Neural crest cell (in vitro differentiated cells): ENCODE measurements around the gene RNF130. TPM values are rescaled to one million over a fixed set of nuclear protein-coding genes. Genes with fewer than 3 reads are reported as not detected.
"Not testable (repeated sequence)": the region's sequence is repeated elsewhere in the genome, so short reads cannot be mapped to it uniquely, and the experiment has no call there.

Experiments
- DNase-seq: peaks from one replicate; pipeline ENCODE4 v3.0.0; 2021; ENCODE audit warnings: low read depth, mixed read lengths, low spot score
- H3K27ac Mint-ChIP-seq: one replicate; pipeline ENCODE4 v1.8.0; 2021; ENCODE audit warnings: mild to moderate bottlenecking, mixed read lengths; ENCODE audit not compliant: unreplicated experiment
- H3K27me3 Mint-ChIP-seq: 2 replicates; pipeline ENCODE4 v1.8.0; 2021; ENCODE audit warnings: low read depth, mild to moderate bottlenecking, mixed read lengths
- H3K36me3 Mint-ChIP-seq: 2 replicates; pipeline ENCODE4 v1.8.0; 2021; ENCODE audit warnings: low read depth, mild to moderate bottlenecking, mixed read lengths
- H3K4me1 Mint-ChIP-seq: 2 replicates; pipeline ENCODE4 v1.8.0; 2021; ENCODE audit warnings: mixed read lengths
- H3K4me3 Mint-ChIP-seq: one replicate; pipeline ENCODE4 v1.8.0; 2021; ENCODE audit warnings: mild to moderate bottlenecking, mixed read lengths
- H3K9me3 Mint-ChIP-seq: 2 replicates; pipeline ENCODE4 v1.8.0; 2021; ENCODE audit warnings: mixed read lengths
- total RNA-seq: library from RNA; stranded (reverse); gene quantifications from 2 replicates; pipeline ENCODE4 v1.2.1, GENCODE V29; 2021
- TF ChIP-seq, protein P1 (sequence below): fragments of 200-600 bp; sonication (generic); conservative IDR thresholded peaks from 2 replicates; pipeline ENCODE4 v1.5.0; 2021; ENCODE audit warnings: antibody characterized with exemption, mild to moderate bottlenecking

The RNF130 gene
- total RNA-seq, 1 donor from 2014 or later: 113 TPM

DNA sequence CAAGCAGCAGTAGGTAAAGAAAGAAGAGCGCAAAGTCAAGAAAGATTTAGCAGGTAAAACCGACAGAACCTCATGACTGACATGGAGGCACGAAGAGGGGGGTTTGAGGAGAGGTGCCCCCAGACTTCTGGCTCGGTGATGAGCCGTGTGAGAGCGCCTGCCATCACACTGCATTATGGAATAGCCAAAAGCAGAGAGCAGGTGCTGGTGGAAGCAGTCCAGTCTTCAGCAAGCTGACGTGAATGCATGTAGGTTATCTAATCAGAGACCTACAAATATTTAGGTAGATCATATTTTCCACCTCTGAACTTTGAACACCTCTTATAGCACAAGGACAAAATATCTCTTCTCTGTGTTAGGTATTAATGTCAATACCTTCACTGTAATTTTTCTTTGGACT is 68.4 kb downstream of the RNF130 start:
- H3K4me1 Mint-ChIP-seq: peaks cover 39% of the 10 kb centered on the region
- H3K36me3 Mint-ChIP-seq: peaks cover 28% of the 10 kb centered on the region
- H3K27ac Mint-ChIP-seq: no peak overlapping the region
- DNase-seq: no peak
- TF ChIP-seq, protein P1, sequence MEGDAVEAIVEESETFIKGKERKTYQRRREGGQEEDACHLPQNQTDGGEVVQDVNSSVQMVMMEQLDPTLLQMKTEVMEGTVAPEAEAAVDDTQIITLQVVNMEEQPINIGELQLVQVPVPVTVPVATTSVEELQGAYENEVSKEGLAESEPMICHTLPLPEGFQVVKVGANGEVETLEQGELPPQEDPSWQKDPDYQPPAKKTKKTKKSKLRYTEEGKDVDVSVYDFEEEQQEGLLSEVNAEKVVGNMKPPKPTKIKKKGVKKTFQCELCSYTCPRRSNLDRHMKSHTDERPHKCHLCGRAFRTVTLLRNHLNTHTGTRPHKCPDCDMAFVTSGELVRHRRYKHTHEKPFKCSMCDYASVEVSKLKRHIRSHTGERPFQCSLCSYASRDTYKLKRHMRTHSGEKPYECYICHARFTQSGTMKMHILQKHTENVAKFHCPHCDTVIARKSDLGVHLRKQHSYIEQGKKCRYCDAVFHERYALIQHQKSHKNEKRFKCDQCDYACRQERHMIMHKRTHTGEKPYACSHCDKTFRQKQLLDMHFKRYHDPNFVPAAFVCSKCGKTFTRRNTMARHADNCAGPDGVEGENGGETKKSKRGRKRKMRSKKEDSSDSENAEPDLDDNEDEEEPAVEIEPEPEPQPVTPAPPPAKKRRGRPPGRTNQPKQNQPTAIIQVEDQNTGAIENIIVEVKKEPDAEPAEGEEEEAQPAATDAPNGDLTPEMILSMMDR: no peak
- no peaks in the 10 kb centered on the region for H3K27me3 Mint-ChIP-seq
- no peak overlapping the region for H3K4me3 Mint-ChIP-seq
- H3K9me3 Mint-ChIP-seq: peaks cover 4% of the 10 kb centered on the region

DNA sequence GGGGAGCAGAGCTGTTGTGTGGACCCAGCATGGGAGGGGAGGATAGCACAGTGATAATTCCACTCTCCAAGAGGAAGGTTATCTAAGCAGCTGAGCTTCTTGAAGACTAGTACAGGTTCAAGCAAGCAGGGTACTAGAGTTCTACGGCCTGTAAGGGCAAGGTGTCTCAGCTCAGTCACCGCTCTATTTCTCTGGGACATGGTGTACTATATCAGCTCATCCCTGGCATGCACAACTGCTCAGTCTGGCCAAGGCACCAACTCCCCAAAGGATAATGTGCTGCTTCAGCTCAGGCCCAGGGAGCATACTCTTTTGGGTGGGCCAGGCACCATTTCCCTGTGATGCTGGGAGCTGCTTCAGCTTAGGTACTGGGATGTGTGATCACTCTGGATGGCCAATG is 69.8 kb downstream of the RNF130 start:
- H3K9me3 Mint-ChIP-seq: peaks cover 6% of the 10 kb centered on the region
- no peaks in the 10 kb centered on the region for H3K27me3 Mint-ChIP-seq
- H3K27ac Mint-ChIP-seq: no peak overlapping the region
- H3K4me1 Mint-ChIP-seq: peaks cover 26% of the 10 kb centered on the region
- peaks cover 35% of the 10 kb centered on the region for H3K36me3 Mint-ChIP-seq
- no peak overlapping the region for H3K4me3 Mint-ChIP-seq
- DNase-seq: no peak
- TF ChIP-seq, protein P1: no peak

DNA sequence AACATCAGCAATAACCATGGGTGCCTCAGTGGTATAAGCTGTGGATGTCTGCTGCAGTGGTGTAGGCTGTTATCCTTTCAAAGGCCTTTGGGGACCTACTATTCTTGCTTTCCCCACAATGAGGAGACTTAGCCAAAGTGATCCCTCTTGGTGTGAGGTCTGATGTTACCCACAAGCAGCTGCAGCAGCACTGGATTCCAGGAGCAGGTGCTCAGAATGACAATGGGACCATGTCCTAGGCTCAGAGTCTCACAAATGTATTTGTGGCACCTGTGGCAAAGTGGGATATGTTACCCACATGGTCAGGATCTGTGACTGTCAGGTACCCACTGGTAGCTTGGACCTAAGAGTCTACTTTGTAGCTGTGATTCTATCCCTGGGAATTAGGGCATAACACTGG is 70.4 kb downstream of the RNF130 start:
- Mint-ChIP-seq H3K9me3 (peaks cover 10% of the 10 kb centered on the region), H3K36me3 (peaks cover 41% of the 10 kb centered on the region), H3K27ac (peak overlapping the region; percentile 45), H3K4me3 (no peak overlapping the region), H3K27me3 (no peaks in the 10 kb centered on the region), H3K4me1 (peaks cover 20% of the 10 kb centered on the region)
- TF ChIP-seq, protein P1: no peak
- DNase-seq: no peak

DNA sequence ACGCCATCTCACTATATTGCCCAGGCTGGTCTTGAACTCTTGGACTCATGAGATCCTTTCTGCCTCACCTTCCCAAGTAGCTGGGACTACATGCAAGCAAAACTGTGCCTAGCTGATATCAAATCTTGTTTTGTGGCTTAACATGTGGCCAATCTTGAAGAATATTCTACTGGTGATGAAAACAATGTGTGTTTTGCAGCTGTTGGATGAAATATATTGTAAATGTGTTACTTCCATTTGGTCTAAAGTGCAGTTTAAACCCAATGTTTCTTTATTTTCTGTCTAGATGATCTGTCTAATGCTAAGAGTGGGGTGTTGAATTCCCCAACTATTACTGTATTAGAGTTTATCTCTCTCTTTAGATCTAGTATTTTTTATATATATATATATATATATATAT is 73.1 kb downstream of the RNF130 start:
- Mint-ChIP-seq H3K36me3 (peaks cover 68% of the 10 kb centered on the region), H3K9me3 (peaks cover 24% of the 10 kb centered on the region), H3K4me1 (no peaks in the 10 kb centered on the region), H3K27ac (no peak overlapping the region), H3K27me3 (no peaks in the 10 kb centered on the region), H3K4me3 (no peak overlapping the region)
- TF ChIP-seq, protein P1: no peak
- no peak for DNase-seq

DNA sequence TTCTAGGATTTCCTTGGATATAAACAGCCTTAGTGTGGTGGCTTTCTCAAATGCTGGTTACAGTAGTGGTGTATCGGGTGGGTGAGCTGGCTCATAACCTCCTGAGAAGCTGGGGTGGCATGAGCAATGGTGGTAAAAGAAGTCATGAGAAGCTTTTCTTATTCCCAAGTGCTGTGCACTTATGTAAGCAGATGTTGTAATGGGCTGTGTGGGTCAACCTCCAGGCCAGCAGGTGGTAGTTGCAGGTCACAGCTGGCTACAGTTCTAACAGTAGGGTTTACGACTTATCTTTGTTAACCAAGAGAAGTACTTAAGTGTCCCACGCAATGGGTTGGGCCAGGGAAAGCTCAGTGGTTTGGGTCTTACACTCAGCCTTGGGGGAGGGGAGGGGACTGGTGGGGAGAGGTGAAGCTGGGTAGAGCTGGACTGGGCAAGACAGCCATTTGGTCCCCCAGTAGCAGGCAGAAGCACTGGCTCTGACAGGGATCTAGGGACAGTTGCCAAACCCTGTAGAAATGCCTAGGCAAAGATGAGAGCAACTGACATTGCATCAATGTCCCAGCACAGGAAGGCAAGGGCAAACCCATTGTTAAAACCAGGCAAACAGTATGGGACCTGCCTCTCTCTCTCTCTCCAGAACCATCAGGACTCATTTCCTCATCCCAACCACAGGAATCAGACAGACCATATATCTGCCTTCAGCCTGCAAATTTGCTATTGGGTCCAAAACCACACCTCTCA is 76.8 kb downstream of the RNF130 start:
- peak overlapping the region; percentile 19 for H3K27ac Mint-ChIP-seq
- DNase-seq: no peak
- H3K9me3 Mint-ChIP-seq: peaks cover 33% of the 10 kb centered on the region
- H3K4me1 Mint-ChIP-seq: no peaks in the 10 kb centered on the region
- no peaks in the 10 kb centered on the region for H3K27me3 Mint-ChIP-seq
- TF ChIP-seq, protein P1: no peak
- H3K36me3 Mint-ChIP-seq: peaks cover 74% of the 10 kb centered on the region
- H3K4me3 Mint-ChIP-seq: peak overlapping the region; percentile 27

DNA sequence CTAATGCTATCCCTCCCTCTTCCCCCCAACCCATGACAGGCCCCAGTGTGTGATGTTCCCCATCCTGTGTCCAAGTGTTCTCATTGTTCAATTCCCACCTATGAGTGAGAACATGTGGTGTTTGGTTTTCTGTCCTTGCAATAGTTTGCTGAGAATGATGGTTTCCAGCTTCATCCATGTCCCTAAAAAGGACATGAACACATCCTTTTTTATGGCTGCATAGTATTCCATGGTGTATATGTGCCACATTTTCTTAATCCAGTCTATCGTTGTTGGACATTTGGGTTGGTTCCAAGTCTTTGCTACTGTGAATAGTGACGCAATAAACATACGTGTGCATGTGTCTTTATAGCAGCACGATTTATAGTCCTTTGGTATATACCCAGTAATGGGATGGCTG is 78.7 kb downstream of the RNF130 start:
- not testable (repeated sequence) for H3K27me3 Mint-ChIP-seq, H3K4me3 Mint-ChIP-seq, H3K27ac Mint-ChIP-seq, H3K4me1 Mint-ChIP-seq, DNase-seq
- H3K36me3 Mint-ChIP-seq: peaks cover 81% of the 10 kb centered on the region
- H3K9me3 Mint-ChIP-seq: peaks cover 32% of the 10 kb centered on the region
